Uterus (tissue), 2 donors: Measurements from ENCODE around the gene DNM3.

Experiments
- CTCF ChIP-seq, 4 experiments: fragments of 200-600 bp in 2 of 4; fragments of 450-650 bp in 2 of 4; sonication (generic) in 2 of 4; IDR thresholded peaks; one replicate each; pipeline ENCODE4 v1.5.1; 2016 to 2019; ENCODE audit warnings: antibody characterized with exemption in 4 of 4, mild to moderate bottlenecking in 2 of 4, moderate library complexity in 1 of 4
- POLR2A ChIP-seq, 2 donors: fragments of 450-650 bp; IDR thresholded peaks; one replicate each; pipeline ENCODE4 v1.6.1; 2016; ENCODE audit warnings: antibody characterized with exemption in 2 of 2, mild to moderate bottlenecking in 1 of 2, moderate library complexity in 1 of 2

GRCh38 chr1:171917331-171917730 is 76.0 kb downstream of the DNM3 start:
- no peak for TF ChIP-seq POLR2A (IDR thresholded peaks at IDR 0.05)
- no peak for TF ChIP-seq CTCF (IDR thresholded peaks at IDR 0.05)
